DMS114 treated with DMSO at 0.1 percent for 48 hours (cell line): Measurements from ENCODE around the gene GPC6.

Experiments used
- DNase-seq: peaks from one replicate; lab custom pipeline; 2025; ENCODE audit not compliant: unreplicated experiment; lab: John Stamatoyannopoulos, UW

GPC6 gene

DNA sequence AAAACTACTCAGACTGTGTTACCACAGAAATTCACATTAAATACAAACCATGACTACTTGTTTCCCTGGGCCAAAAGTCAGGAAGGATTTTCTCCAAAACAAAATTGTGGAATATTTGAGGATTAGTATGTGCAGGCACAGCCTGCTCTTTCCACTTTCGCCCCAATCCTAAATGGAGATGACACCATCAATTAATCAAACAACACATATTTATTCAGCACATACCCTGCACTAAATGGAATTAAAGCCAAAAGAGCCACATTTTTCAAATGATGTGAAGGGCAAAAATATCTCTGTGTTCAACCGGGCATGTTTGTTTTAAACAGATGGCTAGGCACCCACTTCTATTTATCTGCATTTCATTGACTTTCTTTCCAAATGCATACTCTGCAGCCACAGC lies 729.8 kb downstream of the GPC6 start:
- no peak for DNase-seq

GRCh38 chr13:93957371-93957770 lies 730.8 kb downstream of the GPC6 start:
- no peak for DNase-seq

GRCh38 chr13:93959796-93960533 lies 733.4 kb downstream of the GPC6 start:
- DNase-seq = no peak

DNA sequence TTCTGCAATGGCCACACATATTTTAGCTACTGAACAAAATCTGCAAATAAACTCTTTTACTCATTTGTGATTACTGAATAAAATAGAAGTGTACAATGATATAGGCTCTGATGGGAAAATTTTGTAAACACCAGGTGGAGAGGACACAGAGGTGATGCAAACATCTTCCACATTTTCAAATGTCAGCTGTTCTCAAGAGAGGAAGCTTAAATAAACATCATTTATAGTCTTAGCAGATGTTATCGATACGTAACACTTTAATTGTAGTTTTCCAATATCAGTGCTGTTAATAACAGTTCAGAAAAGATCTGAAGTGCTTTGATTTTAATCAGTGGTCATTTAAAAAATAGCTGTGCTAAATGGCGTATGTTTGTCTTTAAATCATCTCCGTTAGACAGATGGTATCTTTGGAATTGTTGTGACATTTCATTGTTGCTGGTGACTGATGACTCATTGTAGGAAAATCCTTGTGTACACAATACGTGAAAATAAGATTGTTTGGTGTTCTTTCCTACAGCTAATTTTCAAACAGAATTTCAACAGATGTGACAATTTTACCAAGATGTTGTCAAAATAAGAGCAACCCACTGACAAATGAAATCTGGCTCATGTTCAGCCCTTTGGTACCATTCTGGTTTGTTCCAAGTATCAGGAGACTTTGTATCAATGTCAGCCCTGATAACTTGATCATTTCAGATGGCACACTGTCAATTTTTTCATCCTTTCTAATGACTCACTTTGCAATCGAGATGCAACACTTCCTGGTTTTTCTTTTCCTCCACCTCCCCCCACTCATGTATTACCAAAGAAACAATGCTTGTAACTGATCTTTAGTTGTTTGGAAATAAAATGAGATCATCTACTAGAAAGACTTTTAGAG lies 736.9 kb downstream of the GPC6 start:
- no peak for DNase-seq

DNA sequence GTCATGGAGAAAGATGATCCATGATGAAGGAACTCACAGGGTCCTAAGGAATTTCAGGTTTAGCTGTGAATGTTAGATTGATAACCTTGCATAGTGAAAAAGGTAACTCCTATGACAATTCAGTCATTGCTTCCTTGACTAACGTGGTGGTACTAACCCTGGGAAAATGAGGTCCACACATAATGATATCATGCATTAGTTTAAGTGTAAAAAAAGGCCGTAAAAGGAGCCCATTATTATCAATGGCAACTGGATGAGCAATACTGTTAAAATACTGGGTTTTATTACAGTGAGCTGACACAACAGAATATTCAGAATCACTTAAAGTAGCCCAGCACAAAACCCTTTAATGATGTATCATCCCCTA lies 737.5 kb downstream of the GPC6 start:
- no peak for DNase-seq

DNA sequence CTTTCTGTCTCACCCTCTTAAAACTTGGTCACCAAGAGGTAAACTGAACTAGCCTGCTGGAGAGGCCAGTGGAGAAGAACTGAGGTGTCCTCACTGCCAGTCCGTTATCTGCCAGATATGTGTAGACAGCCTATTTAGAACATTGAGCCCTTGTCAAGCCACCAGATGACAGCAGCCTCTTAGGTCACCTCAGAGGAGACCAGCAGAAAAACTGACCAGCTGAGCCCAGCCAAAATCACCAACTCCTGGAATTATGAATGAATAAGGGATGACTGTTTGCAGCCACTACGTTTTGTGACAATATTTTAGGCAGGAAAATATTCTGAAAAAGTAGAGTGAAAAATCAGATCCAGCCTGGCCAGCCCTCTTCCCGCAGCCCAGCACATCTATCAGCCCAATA lies 739.0 kb downstream of the GPC6 start:
- no peak for DNase-seq

DNA sequence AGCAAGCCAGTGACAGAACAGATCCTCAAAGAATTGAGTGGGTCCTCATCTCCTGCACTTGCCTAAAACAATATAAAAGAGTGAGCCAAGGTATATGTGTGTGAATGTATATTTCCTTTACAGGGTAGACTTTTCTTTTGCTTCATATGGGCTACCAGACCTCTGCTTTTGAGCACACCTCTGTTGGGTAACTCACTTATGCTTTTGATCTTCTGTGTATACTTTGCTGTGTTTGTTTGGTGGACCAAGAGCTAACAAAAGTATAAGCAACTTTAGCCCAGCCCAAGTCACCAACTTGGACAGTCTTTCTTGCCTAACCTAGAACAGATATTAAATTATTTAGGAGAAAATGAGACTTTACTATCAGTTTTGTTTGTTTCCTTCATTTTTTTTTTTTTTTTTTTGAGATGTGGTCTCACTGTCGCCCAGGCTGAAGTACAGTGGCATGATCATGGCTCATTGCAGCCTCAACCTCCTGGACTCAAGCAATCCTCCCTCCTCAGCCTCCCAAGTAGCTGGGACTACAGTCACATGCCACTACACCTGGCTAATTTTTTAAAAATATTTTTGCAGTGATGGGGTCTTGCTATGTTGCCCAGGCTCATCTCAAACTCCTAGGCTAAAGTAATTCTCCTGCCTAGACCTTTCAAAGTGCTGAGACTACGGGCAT lies 739.8 kb downstream of the GPC6 start:
- no peak for DNase-seq

DNA sequence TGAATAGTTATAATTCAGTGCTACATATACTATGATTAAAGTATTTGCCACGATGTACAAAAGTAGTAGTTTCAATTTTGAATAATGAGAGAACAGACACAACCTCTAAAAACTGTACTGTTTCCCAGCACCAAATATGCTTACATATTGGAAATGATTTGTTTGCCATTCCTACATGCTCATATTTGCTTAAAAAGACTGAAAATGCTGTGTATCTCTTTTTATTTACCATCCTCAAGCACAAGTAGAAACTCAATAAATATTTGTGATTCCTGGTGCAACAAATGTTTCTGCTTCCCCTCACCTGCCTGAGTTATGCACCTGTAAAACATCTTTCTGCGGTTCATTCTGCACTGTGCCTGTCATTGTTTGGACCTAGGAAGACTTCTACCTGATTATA lies 740.7 kb downstream of the GPC6 start:
- DNase-seq = no peak

DNA sequence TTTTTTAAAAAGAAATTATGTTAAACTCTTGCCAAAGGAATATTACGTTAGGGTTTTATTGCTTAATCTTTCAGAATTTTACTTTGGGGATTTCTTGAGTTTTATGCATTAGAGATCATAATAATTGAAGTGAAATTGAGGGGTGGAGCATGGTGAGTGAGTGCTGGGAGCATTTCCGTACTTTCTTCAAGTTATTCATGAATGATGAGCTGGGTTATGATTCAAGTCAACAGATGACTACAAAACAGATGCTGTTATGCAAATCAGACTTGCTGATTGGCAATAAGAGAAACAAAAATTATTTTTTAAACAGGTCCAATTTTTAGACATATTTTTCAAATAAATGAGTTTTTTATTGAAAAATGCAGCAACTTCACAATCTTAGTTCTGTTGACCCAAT lies 748.6 kb downstream of the GPC6 start:
- DNase-seq = no peak

DNA sequence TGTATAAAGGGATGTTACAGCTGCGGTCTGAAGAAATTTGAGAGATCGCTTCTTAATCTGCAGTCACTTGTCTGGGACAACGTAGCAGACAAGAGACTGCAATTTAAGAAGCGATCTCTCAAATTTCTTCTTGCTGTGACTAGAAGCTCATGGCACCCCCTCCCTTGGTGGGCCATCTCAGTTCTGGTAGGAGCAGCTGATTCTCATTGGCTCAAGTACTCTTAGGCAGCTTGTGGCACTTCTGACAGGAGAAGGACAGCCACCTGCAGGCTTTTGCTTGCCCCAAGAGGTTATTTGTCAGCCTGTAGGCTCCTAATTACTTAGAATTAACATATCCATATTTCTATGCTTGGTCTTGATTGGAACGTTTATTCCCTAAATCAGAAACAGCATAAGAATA lies 749.9 kb downstream of the GPC6 start:
- DNase-seq = no peak

DNA sequence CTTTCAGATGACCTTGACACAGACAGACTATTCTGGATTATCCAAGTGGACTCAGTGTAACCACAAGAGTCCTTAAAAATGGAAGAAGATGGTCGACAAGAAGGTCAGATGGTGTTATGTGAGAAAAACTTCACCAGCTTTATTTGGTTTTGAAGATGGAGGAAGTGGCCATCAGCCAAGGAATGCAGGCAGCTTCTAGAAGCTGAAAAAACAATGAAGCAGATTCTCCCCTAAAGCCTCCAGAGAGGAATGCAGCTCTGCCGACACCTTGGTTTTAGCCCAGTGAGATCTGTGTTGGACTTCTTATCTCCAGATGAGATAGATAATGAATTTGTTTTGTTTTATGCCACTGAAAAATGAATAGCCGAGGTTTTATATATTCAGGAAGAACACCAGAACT lies 751.4 kb downstream of the GPC6 start:
- no peak for DNase-seq

DNA sequence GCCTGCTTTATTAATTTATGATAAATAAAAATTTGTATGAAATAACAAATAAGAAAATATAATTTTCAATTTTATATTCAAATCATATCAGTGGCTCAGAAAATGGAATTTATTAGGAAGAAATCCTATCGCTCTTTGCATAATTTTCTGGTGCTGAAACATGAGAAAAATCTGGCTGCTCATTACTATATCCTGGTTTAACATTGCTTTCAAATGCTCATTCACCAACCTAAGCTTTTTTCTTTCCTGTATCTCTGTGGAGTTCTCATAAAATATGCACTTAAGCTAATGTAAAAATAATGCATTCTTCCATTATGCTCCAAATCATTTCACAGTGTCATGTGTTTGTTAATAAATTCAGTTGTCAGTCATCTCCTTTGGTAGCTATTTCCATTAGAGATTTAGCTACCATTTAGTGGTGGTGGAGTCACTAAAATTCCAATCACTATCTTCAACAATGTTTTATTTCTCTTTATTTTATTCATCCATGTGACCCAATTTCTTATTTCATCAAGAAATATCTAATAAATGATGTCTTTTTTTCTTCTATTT lies 754.9 kb downstream of the GPC6 start:
- no peak for DNase-seq

DNA sequence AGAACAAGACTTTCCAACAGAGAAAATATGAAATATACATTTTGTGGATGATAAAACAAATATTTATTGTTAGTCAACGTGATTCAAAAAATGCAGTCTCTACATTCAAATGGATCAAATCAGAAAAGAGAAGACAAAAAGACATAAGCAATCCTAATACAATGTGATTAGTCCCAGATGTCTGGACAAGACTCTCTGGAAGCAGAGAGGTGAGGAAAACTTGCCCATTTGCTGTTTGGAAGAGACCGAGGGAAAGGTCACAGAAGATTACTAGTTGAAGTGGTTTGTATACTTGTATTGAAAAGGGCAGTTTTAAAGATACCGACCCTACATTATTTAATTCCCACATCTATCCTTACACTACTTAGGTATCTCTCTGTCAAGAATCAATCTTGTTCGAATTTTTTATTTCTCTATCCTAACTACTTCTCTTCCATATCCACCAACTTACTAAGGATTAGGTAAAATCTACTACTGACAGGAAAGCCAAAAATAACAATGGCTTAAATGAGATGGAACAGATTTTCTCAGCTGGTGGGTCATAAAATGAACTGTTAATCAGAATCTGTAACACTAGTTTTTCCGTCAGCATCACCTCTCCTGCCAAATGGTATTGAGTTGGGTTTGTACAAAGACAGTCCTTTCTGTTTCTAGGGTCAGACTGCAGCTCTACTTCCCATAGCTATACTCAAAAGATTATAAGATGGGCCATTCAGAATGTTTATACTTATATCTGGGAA lies 755.7 kb downstream of the GPC6 start:
- no peak for DNase-seq

DNA sequence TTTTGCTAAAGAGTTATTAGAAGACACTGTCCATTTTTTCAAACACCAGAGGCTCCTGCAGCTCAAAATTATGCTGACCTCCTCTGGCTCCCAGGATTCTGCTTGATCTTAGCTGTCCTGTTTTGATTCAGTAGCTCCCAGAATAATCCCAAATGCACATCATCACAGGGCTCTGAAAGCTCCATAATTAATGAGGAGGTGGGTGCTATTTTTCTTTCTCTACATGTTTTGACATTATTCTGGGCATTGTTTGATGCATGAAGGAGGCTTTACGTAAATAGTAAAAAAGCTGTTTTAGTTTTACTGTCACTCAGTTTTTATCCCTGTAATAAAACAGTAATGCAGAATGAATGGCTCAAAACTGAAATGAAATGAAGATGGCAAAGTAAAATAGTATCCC lies 757.4 kb downstream of the GPC6 start:
- no peak for DNase-seq

DNA sequence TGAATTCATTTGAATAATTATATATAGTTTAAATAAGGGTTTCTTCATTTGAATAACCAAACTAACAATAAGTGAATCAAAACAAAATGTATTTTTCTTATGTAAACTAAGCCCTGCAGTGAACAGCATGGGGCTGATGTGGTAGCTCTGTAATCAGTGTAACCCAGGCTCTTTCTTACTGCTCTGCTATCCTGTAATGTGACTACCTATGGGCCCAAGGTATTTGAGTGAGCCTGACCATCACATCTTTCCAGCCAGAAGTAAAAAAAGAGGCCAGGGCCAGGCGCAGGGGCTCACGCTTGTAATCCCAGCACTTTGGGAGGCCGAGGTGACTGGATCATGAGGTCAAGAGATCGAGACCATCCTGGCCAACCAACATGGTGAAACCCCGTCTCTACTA lies 758.3 kb downstream of the GPC6 start:
- no peak for DNase-seq

DNA sequence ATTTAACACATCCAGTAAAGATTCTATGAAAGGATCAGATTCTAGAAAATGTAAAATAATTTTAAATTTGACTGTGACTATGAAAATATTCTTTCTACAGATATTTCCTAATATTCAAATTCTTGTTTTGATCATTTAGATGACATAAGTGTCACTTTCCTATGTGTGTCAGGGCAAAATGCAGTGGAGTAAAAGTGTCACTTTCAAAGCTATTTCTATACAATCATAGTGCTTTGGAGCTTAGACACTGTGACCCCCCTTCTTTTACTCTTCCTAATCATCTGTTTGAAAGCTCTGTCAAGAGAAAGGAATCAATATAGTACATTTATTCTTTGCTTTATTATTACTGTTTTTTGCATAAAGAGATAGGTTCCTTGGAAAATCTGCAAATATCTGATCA lies 760.9 kb downstream of the GPC6 start:
- no peak for DNase-seq

DNA sequence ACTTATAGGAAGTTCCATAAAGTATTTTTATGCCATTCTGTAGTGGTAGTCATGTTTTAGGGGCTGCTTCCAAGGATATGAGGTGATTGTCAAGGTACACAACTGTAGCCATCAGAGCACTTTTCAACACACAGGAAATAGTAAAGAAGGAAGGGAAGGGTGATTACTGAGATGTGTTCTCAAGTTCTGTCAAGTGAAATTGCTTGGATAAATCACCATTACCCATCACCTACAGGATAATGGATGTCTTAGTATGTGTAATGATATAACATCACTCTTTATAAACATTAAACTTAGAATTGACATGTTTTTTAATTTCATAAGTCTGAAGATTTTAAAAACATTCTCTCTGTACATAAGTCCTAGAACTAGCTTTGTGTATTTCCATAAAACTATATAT lies 765.0 kb downstream of the GPC6 start:
- DNase-seq = no peak

- DNase-seq = no peak
Measured at GRCh38 chr13:93996481-93996880, 769.9 kb downstream of the GPC6 start.

DNA sequence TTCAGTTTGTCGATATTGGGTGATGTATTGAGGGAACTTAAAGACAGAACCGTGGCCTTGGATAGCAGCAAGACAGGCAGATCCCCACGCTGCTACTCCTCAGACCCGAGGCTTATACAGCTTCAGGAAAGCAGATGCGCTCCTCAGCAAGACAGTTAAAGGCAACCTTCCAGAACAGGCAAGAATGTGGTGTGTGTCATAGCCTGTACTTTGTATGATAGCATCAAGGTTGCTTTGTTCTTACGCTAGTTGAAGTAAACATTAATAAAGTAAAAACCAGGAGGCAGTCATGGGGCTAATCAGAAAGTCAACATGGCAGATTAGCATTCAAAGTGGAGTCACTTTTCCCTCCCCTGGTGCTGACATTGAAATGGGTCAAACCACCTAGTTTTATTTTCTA lies 779.7 kb downstream of the GPC6 start:
- DNase-seq = no peak

GRCh38 chr13:94007072-94007471 lies 780.5 kb downstream of the GPC6 start:
- no peak for DNase-seq

DNA sequence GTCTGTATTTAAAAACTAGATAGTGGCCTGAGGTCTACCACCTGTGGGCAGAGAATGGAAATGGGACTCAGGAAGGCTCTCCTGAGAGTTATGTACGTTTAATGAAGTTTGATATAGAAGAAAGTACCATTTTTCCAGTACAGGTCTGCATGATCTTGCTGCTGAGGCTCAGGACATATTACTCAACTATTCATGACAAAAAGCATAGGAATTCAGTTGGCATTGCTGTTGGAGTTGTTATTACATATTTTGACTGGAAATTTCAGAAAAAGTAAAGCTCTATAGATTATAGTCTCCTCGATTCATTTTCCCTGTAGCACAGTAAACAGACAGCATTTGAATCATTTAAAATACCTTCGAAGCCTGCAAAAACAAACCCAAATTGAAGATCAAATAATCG lies 783.1 kb downstream of the GPC6 start:
- DNase-seq = no peak
